Measurements from ENCODE around the gene VBP1. TPM values are rescaled to one million over a fixed set of nuclear protein-coding genes. Genes with fewer than 3 reads are reported as not detected.
"Not testable (repeated sequence)": the region's sequence is repeated elsewhere in the genome, so short reads cannot be mapped to it uniquely, and the experiment has no call there.

The VBP1 gene
- total RNA-seq = 10 to 100 TPM; 83.6 to 88.2 (median 86.5) TPM

GRCh38 chrX:155216179-155216939 lies at the start of gene VBP1:
VBP1 (plus strand) TSS chrX:155216460; CDS start chrX:155216483, 23 bp downstream.
- peak within 1 kb of the TSS; percentile 96 for H3K4me3 Mint-ChIP-seq
- ATAC-seq = peak; percentile 98

GRCh38 chrX:155169881-155170280 lies 46.4 kb upstream of the VBP1 start:
- no peaks in the 10 kb centered on the region for H3K4me1 Mint-ChIP-seq (ENCODE audit: low read depth)
- H3K36me3 Mint-ChIP-seq (ENCODE audit: insufficient read depth) = peaks cover 2% of the 10 kb centered on the region
- H3K27me3 Mint-ChIP-seq (ENCODE audit: low read depth) = no peaks in the 10 kb centered on the region
- ATAC-seq = no peak
- H3K4me3 Mint-ChIP-seq = no peak overlapping the region
- DNase-seq = no peak
- no peaks in the 10 kb centered on the region for H3K9me3 Mint-ChIP-seq

More at GRCh38 chrX:155216179-155216939, at the start of gene VBP1:
- peaks cover 2% of the 10 kb centered on the region for H3K36me3 Mint-ChIP-seq (ENCODE audit: insufficient read depth)
- H3K27me3 Mint-ChIP-seq (ENCODE audit: low read depth) = no peaks in the 10 kb centered on the region
- DNase-seq = peak; percentile 79
- H3K4me1 Mint-ChIP-seq (ENCODE audit: low read depth) = peaks cover 20% of the 10 kb centered on the region
- H3K9me3 Mint-ChIP-seq = no peaks in the 10 kb centered on the region

DNA sequence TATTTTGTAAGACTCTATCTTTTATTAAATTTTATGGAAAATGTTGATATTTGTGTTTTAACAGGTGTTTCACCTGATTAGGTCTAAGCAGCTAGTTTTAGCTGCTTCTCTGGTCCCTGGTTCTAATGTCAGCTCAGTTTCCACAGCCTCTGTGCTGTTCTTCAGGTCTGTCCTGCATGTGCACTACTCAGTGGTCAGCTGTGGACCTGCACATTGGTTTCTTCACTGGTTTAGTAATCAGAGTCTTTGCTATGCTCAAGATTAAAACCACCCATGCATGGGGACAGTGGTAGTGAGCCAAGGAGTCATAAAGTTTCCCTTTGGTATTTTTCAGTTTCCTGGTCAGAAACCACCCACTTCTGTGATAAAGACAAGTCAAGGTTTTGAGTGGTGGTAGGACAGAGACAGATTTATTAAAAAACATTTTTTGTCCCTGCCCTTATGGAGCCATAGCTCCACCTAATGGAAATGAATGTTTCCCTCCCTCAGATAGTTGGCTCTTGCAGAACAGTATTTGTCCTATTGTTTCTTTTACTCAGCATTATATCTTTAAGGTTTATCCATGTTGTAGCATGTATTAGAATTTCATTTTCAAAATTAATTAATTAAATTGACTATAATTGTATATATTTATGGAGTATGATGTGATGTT lies 36.8 kb upstream of the VBP1 start:
- no peak overlapping the region for H3K4me3 Mint-ChIP-seq
- H3K4me1 Mint-ChIP-seq (ENCODE audit: low read depth) = no peaks in the 10 kb centered on the region
- H3K27me3 Mint-ChIP-seq (ENCODE audit: low read depth) = no peaks in the 10 kb centered on the region
- no peaks in the 10 kb centered on the region for H3K36me3 Mint-ChIP-seq (ENCODE audit: insufficient read depth)
- ATAC-seq (no peak), DNase-seq (no peak)
- H3K9me3 Mint-ChIP-seq = no peaks in the 10 kb centered on the region

DNA sequence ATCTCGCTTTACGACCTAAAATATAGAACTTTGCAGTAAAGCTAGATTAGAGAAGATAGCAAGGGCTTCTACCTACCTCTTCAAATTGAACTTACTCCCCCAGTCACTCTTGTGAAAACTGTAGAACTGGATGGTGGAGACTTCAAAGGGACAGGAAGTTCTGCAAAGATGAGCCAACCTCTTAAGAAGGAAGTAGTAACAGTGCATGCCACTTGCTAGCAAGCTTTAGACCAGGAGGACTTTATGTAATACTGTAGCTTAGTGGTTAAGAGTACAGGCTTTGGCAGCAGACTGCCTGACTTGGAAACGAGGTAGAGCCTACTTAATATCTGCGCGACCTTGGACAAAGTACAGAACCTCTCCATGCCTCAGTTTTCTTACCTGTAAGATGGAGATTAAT lies 27.5 kb upstream of the VBP1 start:
- peaks cover 43% of the 10 kb centered on the region for H3K4me1 Mint-ChIP-seq (ENCODE audit: low read depth)
- peak overlapping the region; percentile 19 for H3K4me3 Mint-ChIP-seq
- peaks cover 9% of the 10 kb centered on the region for H3K9me3 Mint-ChIP-seq
- H3K36me3 Mint-ChIP-seq (ENCODE audit: insufficient read depth) = peaks cover 2% of the 10 kb centered on the region
- DNase-seq = no peak
- ATAC-seq = peak; percentile 77 to 78
- H3K27me3 Mint-ChIP-seq (ENCODE audit: low read depth) = no peaks in the 10 kb centered on the region

DNA sequence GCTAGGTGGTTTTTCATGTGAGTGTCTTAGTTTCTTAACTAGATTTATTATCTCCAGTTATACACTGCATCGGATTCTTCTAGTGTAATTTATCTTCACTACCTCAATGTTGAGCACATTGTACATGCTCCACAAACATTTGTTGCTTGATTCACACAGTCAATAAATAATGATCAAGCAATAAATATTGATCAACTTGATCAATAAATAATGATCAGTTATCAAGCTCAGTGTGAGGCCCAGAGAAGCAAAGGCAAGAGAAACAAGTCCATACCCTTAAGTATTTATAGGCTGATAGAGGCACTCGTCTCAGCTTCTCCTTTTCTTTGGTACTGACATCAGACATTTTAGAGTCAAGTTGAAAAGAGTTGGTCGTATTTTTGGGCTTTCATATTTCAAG lies 5.1 kb upstream of the VBP1 start:
- no peaks in the 10 kb centered on the region for H3K27me3 Mint-ChIP-seq (ENCODE audit: low read depth)
- ATAC-seq = no peak
- no peak for DNase-seq
- no peak overlapping the region for H3K4me3 Mint-ChIP-seq
- no peaks in the 10 kb centered on the region for H3K36me3 Mint-ChIP-seq (ENCODE audit: insufficient read depth)
- no peaks in the 10 kb centered on the region for H3K9me3 Mint-ChIP-seq
- peaks cover 2% of the 10 kb centered on the region for H3K4me1 Mint-ChIP-seq (ENCODE audit: low read depth)

- Mint-ChIP-seq H3K9me3 (no peaks in the 10 kb centered on the region), H3K4me1 (ENCODE audit: low read depth) (peaks cover 17% of the 10 kb centered on the region), H3K27me3 (ENCODE audit: low read depth) (no peaks in the 10 kb centered on the region), H3K36me3 (ENCODE audit: insufficient read depth) (no peaks in the 10 kb centered on the region), H3K4me3 (no peak overlapping the region)
- DNase-seq = no peak
- no peak for ATAC-seq
These were observed 2.5 kb upstream of the VBP1 start for GRCh38 chrX:155213731-155214130.

GRCh38 chrX:155215443-155216178 lies 649 bp upstream of the VBP1 start:
- Mint-ChIP-seq H3K4me1 (ENCODE audit: low read depth) (peaks cover 20% of the 10 kb centered on the region), H3K27me3 (ENCODE audit: low read depth) (no peaks in the 10 kb centered on the region), H3K9me3 (no peaks in the 10 kb centered on the region)

DNA sequence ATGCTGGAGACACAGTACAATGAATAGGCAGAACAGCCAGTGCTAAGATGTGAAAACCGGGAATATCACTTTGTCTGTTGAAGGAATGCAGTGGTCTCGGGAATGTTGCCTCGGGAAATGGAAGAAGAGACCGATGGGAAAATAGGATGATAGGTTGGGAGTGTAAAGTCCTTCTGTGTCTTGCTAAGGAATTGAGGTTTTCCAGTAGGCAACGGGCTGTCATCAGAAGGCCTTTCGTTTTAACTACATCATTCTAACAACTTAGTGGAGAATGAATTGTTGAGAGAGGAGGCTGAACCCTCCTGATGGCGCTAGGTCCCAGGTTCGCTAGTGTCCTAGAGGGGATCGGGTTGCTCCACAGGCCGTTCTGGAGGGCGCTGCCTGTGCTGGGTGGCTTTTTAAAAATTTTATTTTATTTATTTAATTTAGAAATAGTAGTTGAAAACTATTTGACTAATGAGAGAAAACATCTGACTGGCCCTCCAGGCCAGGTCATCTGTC lies 730 bp downstream of the VBP1 start:
- no peaks in the 10 kb centered on the region for H3K27me3 Mint-ChIP-seq (ENCODE audit: low read depth)
- H3K4me1 Mint-ChIP-seq (ENCODE audit: low read depth) = peaks cover 21% of the 10 kb centered on the region
- peaks cover 8% of the 10 kb centered on the region for H3K36me3 Mint-ChIP-seq (ENCODE audit: insufficient read depth)
- ATAC-seq (no peak), DNase-seq (no peak)
- peak overlapping the region; percentile 96 for H3K4me3 Mint-ChIP-seq
- no peaks in the 10 kb centered on the region for H3K9me3 Mint-ChIP-seq

More at GRCh38 chrX:155215443-155216178, 649 bp upstream of the VBP1 start:
- peaks cover 2% of the 10 kb centered on the region for H3K36me3 Mint-ChIP-seq (ENCODE audit: insufficient read depth)
- peak; percentile 20 to 22 for ATAC-seq
- H3K4me3 Mint-ChIP-seq = peak overlapping the region; percentile 96
- DNase-seq = no peak

DNA sequence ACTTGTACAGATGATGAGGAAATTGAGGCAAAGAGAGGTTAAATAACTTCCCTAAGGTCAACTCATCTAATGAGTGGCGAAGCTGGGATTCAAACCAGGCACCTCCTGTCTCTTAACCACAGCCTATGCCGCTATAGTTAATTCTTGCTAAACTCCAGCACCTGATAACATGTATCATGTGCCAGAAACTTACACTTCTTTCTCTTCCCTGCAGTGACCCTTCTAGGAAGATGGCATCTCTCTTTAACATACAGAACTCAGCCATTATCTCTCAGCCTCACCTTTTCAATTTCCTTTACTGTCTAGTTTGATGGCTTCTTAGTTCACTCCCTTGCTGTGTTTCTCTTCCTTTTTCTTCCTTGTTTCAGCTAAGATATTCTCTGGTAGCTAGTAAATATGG lies 2.5 kb downstream of the VBP1 start:
- Mint-ChIP-seq H3K36me3 (ENCODE audit: insufficient read depth) (peaks cover 11% of the 10 kb centered on the region), H3K4me1 (ENCODE audit: low read depth) (peaks cover 21% of the 10 kb centered on the region), H3K27me3 (ENCODE audit: low read depth) (no peaks in the 10 kb centered on the region), H3K9me3 (no peaks in the 10 kb centered on the region), H3K4me3 (peak overlapping the region; percentile 42)
- no peak for DNase-seq
- no peak for ATAC-seq

- Mint-ChIP-seq H3K4me1 (ENCODE audit: low read depth) (peaks cover 21% of the 10 kb centered on the region), H3K36me3 (ENCODE audit: insufficient read depth) (peaks cover 11% of the 10 kb centered on the region), H3K27me3 (ENCODE audit: low read depth) (no peaks in the 10 kb centered on the region), H3K9me3 (no peaks in the 10 kb centered on the region), H3K4me3 (no peak overlapping the region)
- DNase-seq = no peak
- ATAC-seq = no peak
These were observed 5.1 kb downstream of the VBP1 start for GRCh38 chrX:155221351-155221750.

GRCh38 chrX:155223746-155224145 lies 7.5 kb downstream of the VBP1 start:
- not testable (repeated sequence) for H3K4me3 Mint-ChIP-seq, DNase-seq

DNA sequence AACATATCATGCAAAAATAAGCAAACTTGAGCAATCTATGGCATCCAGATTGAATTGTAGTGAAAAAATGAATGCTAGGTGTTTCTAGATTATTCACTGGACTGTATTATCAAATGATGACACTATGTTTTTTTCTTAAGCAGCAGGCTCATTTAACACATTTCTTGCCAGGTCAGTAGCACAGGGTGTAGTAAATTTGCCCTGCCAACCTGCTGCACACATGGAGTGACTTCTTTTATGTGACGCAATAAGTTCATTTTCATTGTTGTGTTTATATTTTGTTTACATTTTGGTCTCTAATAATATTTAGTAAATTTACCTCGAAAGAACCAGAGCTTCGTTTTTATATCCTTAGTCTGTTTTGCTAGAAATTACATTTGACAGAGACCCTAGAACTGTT lies 9.5 kb downstream of the VBP1 start:
- Mint-ChIP-seq H3K9me3 (no peaks in the 10 kb centered on the region), H3K4me3 (no peak overlapping the region), H3K27me3 (ENCODE audit: low read depth) (no peaks in the 10 kb centered on the region), H3K4me1 (ENCODE audit: low read depth) (peaks cover 6% of the 10 kb centered on the region), H3K36me3 (ENCODE audit: insufficient read depth) (peaks cover 24% of the 10 kb centered on the region)
- ATAC-seq (no peak), DNase-seq (no peak)

More at GRCh38 chrX:155223746-155224145, 7.5 kb downstream of the VBP1 start:
- H3K27me3 Mint-ChIP-seq (ENCODE audit: low read depth); H3K9me3 Mint-ChIP-seq; H3K4me1 Mint-ChIP-seq (ENCODE audit: low read depth); ATAC-seq: not testable (repeated sequence)
- H3K36me3 Mint-ChIP-seq (ENCODE audit: insufficient read depth) = peaks cover 19% of the 10 kb centered on the region

- DNase-seq (no peak), ATAC-seq (no peak)
- no peaks in the 10 kb centered on the region for H3K9me3 Mint-ChIP-seq
- H3K4me3 Mint-ChIP-seq = no peak overlapping the region
- no peaks in the 10 kb centered on the region for H3K27me3 Mint-ChIP-seq (ENCODE audit: low read depth)
- peaks cover 13% of the 10 kb centered on the region for H3K4me1 Mint-ChIP-seq (ENCODE audit: low read depth)
- H3K36me3 Mint-ChIP-seq (ENCODE audit: insufficient read depth) = peaks cover 24% of the 10 kb centered on the region
These were observed 14.9 kb downstream of the VBP1 start for GRCh38 chrX:155231163-155231562.

DNA sequence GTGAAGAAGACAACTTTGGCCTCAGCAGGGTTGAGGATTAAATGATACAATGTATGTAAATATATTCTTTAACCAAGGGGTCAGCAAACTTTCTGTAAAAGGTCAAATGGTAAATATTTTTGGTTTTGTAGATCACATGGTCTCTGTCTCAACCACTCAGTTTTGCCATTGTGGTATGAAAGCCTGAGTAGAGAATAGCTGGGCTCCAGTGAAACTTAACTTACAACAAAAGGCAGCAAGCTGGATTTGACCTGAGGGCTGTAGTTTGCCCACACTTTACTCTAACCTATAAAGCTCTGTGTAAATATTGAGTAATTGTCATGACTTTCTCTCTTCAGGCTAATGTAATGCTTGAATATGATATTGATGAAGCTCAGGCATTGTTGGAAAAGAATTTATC lies 19.6 kb downstream of the VBP1 start:
- Mint-ChIP-seq H3K4me1 (ENCODE audit: low read depth) (peaks cover 8% of the 10 kb centered on the region), H3K36me3 (ENCODE audit: insufficient read depth) (peaks cover 21% of the 10 kb centered on the region), H3K27me3 (ENCODE audit: low read depth) (no peaks in the 10 kb centered on the region), H3K9me3 (no peaks in the 10 kb centered on the region), H3K4me3 (no peak overlapping the region)
- DNase-seq (no peak), ATAC-seq (no peak)
